HEK293 (cell line): ENCODE data around the gene ZNF48.

Experiments
- CTCF ChIA-PET: fragments of 350-600 bp; formaldehyde crosslinking; extraction: SDS; loops from one replicate; lab custom pipeline; 2021; ENCODE audit warnings: antibody characterized with exemption; lab: Yijun Ruan, JAX
- POLR2A ChIA-PET: fragments of 300-600 bp; formaldehyde crosslinking; extraction: SDS; loops from one replicate; lab custom pipeline; 2020; ENCODE audit warnings: antibody characterized with exemption, inconsistent platforms; lab: Yijun Ruan, JAX
- H3K27ac ChIP-seq: fragments of 200-500 bp; sonication (Bioruptor generic); 2 replicates; pipeline ENCODE4 v1.5.1; 2014; ENCODE audit warnings: low read depth, low read length, control low read depth, inconsistent platforms; ENCODE audit errors: extremely low read depth
- H3K36me3 ChIP-seq, 2 experiments: fragments of 200-500 bp in 1 of 2; sonication (Bioruptor generic) in 1 of 2; 1 replicate in 1 of 2; 2 replicates in 1 of 2; pipeline ENCODE4 v1.5.1; 2014 to 2017; ENCODE audit warnings: inconsistent platforms in 2 of 2, low read length in 2 of 2; ENCODE audit not compliant: control insufficient read depth in 2 of 2, insufficient read depth in 1 of 2
- H3K4me1 ChIP-seq: fragments of 200-500 bp; sonication (Bioruptor generic); 2 replicates; pipeline ENCODE4 v1.5.1; 2014; ENCODE audit warnings: mild to moderate bottlenecking, low read length, inconsistent platforms; ENCODE audit not compliant: control insufficient read depth, insufficient read depth
- H3K4me3 ChIP-seq: 2 replicates; pipeline ENCODE4 v1.5.1; 2011; ENCODE audit warnings: low read depth, mild to moderate bottlenecking, control low read depth, low read length, moderate library complexity
- H3K9me3 ChIP-seq: fragments of 200-500 bp; sonication (Bioruptor generic); 2 replicates; pipeline ENCODE4 v1.5.1; 2014; ENCODE audit warnings: low read depth, low read length, inconsistent platforms; ENCODE audit not compliant: control insufficient read depth, insufficient read depth
- EGR2 ChIP-seq: fragments of 450-650 bp; formaldehyde crosslinking; IDR thresholded peaks from 2 replicates; pipeline ENCODE4 v1.5.1; 2016; ENCODE audit warnings: low read depth, missing biosample characterization, missing genetic modification characterization
- GLI4 ChIP-seq: fragments of 450-650 bp; formaldehyde crosslinking; IDR thresholded peaks from 2 replicates; pipeline ENCODE4 v1.5.1; 2016; ENCODE audit warnings: missing biosample characterization, missing genetic modification characterization
- HOXC10 ChIP-seq: sonication (generic); formaldehyde crosslinking; IDR thresholded peaks from 2 replicates; pipeline ENCODE4 v1.8.1; 2023; ENCODE audit warnings: mild to moderate bottlenecking, missing genetic modification reagents
- KLF9 ChIP-seq: fragments of 450-650 bp; formaldehyde crosslinking; IDR thresholded peaks from 2 replicates; pipeline ENCODE4 v1.5.1; 2016; ENCODE audit warnings: missing biosample characterization, missing genetic modification characterization, low read depth
- RBAK ChIP-seq: fragments of 450-650 bp; formaldehyde crosslinking; IDR thresholded peaks from 2 replicates; pipeline ENCODE4 v1.5.1; 2016; ENCODE audit warnings: missing biosample characterization, missing genetic modification characterization
- REPIN1 ChIP-seq: fragments of 450-650 bp; formaldehyde crosslinking; IDR thresholded peaks from 2 replicates; pipeline ENCODE4 v1.5.1; 2017; ENCODE audit warnings: missing biosample characterization, missing genetic modification characterization, low read depth
- ZBTB8A ChIP-seq: fragments of 450-650 bp; formaldehyde crosslinking; IDR thresholded peaks from 2 replicates; pipeline ENCODE4 v1.5.1; 2016; ENCODE audit warnings: missing biosample characterization, missing genetic modification characterization
- ZEB2 ChIP-seq: fragments of 450-650 bp; formaldehyde crosslinking; IDR thresholded peaks from 2 replicates; pipeline ENCODE4 v1.5.1; 2016; ENCODE audit warnings: missing biosample characterization, missing genetic modification characterization
- ZIC2 ChIP-seq: fragments of 450-650 bp; formaldehyde crosslinking; IDR thresholded peaks from 2 replicates; pipeline ENCODE4 v1.5.1; 2016; ENCODE audit warnings: missing biosample characterization, missing genetic modification characterization
- ZNF157 ChIP-seq: fragments of 450-650 bp; formaldehyde crosslinking; IDR thresholded peaks from 2 replicates; pipeline ENCODE4 v1.5.1; 2016; ENCODE audit warnings: missing biosample characterization, missing genetic modification characterization
- ZNF23 ChIP-seq: fragments of 450-650 bp; formaldehyde crosslinking; IDR thresholded peaks from 2 replicates; pipeline ENCODE4 v1.5.1; 2016; ENCODE audit warnings: missing biosample characterization, missing genetic modification characterization, borderline replicate concordance
- ZNF341 ChIP-seq: fragments of 450-650 bp; formaldehyde crosslinking; IDR thresholded peaks from 2 replicates; pipeline ENCODE4; 2016; ENCODE audit warnings: low read depth, missing biosample characterization, missing genetic modification characterization
- ZNF473 ChIP-seq: fragments of 450-650 bp; formaldehyde crosslinking; IDR thresholded peaks from 2 replicates; pipeline ENCODE4 v1.5.1; 2017; ENCODE audit warnings: missing biosample characterization, missing genetic modification characterization
- ZNF548 ChIP-seq: fragments of 450-650 bp; formaldehyde crosslinking; IDR thresholded peaks from 2 replicates; pipeline ENCODE4 v1.5.1; 2016; ENCODE audit warnings: missing biosample characterization, missing genetic modification characterization
- ZNF600 ChIP-seq: fragments of 450-650 bp; formaldehyde crosslinking; IDR thresholded peaks from 2 replicates; pipeline ENCODE4 v1.5.1; 2016; ENCODE audit warnings: missing biosample characterization, missing genetic modification characterization
- ZNF623 ChIP-seq: fragments of 450-650 bp; formaldehyde crosslinking; IDR thresholded peaks from 2 replicates; pipeline ENCODE4 v1.5.1; 2016; ENCODE audit warnings: missing biosample characterization, missing genetic modification characterization
- ZNF776 ChIP-seq: fragments of 450-650 bp; formaldehyde crosslinking; IDR thresholded peaks from 2 replicates; pipeline ENCODE4 v1.5.0; 2017; ENCODE audit warnings: missing biosample characterization, missing genetic modification characterization, borderline replicate concordance
- ZNF843 ChIP-seq: fragments of 450-650 bp; formaldehyde crosslinking; IDR thresholded peaks from 2 replicates; pipeline ENCODE4 v1.5.1; 2016; ENCODE audit warnings: missing biosample characterization, missing genetic modification characterization
- ZSCAN16 ChIP-seq: fragments of 450-650 bp; formaldehyde crosslinking; IDR thresholded peaks from 2 replicates; pipeline ENCODE4 v1.5.1; 2016; ENCODE audit warnings: missing biosample characterization, missing genetic modification characterization
- TF ChIP-seq, protein P1 (sequence below): fragments of 450-650 bp; formaldehyde crosslinking; IDR thresholded peaks from 2 replicates; pipeline ENCODE4 v1.5.1; 2016; ENCODE audit warnings: missing biosample characterization, missing genetic modification characterization
- TF ChIP-seq, protein P2 (sequence below): fragments of 450-650 bp; formaldehyde crosslinking; IDR thresholded peaks from 2 replicates; pipeline ENCODE4 v1.5.1; 2016; ENCODE audit warnings: missing biosample characterization, missing genetic modification characterization
- TF ChIP-seq, protein P3 (sequence below): sonication (generic); formaldehyde crosslinking; IDR thresholded peaks from 2 replicates; pipeline ENCODE4 v1.8.1; 2022; ENCODE audit warnings: mild to moderate bottlenecking, moderate library complexity, missing genetic modification reagents
- TF ChIP-seq, protein P4 (sequence below): fragments of 450-650 bp; formaldehyde crosslinking; optimal IDR thresholded peaks from 2 replicates; pipeline ENCODE3; 2016; ENCODE audit warnings: missing biosample characterization, mild to moderate bottlenecking, missing genetic modification characterization
- TF ChIP-seq, protein P5 (sequence below): fragments of 450-650 bp; formaldehyde crosslinking; IDR thresholded peaks from 2 replicates; pipeline ENCODE4 v1.5.1; 2016; ENCODE audit warnings: missing biosample characterization, missing genetic modification characterization
- TF ChIP-seq, protein P6 (sequence below): fragments of 450-650 bp; formaldehyde crosslinking; IDR thresholded peaks from 2 replicates; pipeline ENCODE4 v1.5.1; 2017; ENCODE audit warnings: missing biosample characterization, missing genetic modification characterization

ZNF48 gene

DNA sequence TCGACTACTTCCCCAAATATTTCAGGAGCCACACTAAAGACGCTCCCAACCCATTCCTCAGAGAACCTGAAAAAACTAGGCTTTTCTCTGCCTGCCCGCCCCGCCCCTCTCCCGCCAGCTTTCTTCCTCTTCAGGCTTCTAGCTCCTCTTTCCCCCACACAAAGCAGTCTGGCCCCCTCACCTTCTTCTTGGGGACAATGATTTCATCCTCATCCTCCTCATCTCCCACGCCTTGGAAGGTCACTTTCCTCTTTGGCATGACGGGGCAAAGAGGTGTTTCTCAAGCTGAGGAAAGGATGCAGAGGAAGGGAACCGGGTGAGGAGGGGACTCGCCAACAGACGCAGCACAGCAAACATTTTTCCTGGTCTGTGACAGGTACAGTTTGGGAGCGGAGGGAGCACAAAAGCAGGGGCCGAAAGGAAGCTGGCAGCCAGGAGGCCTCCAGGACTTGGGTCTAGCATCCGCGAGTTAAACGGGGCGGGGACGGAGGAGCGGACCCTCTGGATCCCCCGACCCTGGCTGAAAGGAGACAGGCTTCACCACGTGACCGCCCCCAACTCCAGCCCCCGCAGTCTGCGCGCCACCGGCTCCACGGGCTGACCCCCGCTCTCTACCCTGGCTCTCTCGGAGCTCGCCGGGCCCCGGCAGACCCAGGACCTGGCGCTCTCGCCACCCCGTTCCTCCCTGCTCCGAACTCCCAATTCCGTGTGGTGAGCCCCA is 40.6 kb upstream of the ZNF48 start:
- H3K36me3 ChIP-seq, result peaks cover 5 to 78% of the 10 kb centered on the region in 2 experiments; a peak in 2 of 3 replicates
- POLR2A ChIA-PET, result interaction anchor here (0.6 to 4.5 kb wide), 15 partner anchors 8 to 218 kb away, joined by 3 to 60 read pairs (median 5); partner anchors contain the start of genes DCTPP1, TBC1D10B, ZNF48 and ZNF771
- H3K27ac ChIP-seq, result peak overlapping the region; percentile 82
- peak overlapping the region; percentile 95 for H3K4me3 ChIP-seq
- no peaks in the 10 kb centered on the region for H3K4me1 ChIP-seq
- CTCF ChIA-PET, result interaction anchor here (0.6 to 1.6 kb wide), 5 partner anchors 10 to 337 kb away, joined by 3 to 7 read pairs (median 3); no protein-coding TSS in a partner anchor
- H3K9me3 ChIP-seq, result no peaks in the 10 kb centered on the region
- TF ChIP-seq ZEB2 (tag by site-specific recombination) (no peak), ZNF548 (tag by site-specific recombination) (no peak), HOXC10 (CRISPR knock-in tag) (peak; percentile 88; the same call in 1 of the 2 replicates), REPIN1 (no peak; the same call in 1 of the 2 replicates), ZBTB8A (no peak), GLI4 (tag by site-specific recombination) (no peak), RBAK (tag by site-specific recombination) (no peak), ZNF341 (tag by site-specific recombination) (0 out of 2 replicates have a peak, but pooled peaks have one; percentile 19), ZNF473 (tag by site-specific recombination) (no peak), ZNF157 (tag by site-specific recombination) (0 out of 2 replicates have a peak, but pooled peaks have one; percentile 24), ZNF843 (tag by site-specific recombination) (0 out of 2 replicates have a peak, but pooled peaks have one; percentile 8), ZNF623 (tag by site-specific recombination) (peak; percentile 38; the same call in 1 of the 2 replicates), ZIC2 (no peak), EGR2 (peak; percentile 96), KLF9 (tag by site-specific recombination) (peak; percentile 7; the same call in 1 of the 2 replicates), ZNF600 (tag by site-specific recombination) (peak; percentile 12; the same call in 1 of the 2 replicates), ZNF776 (tag by site-specific recombination) (no peak), ZSCAN16 (tag by site-specific recombination) (no peak), ZNF23 (no peak)
- TF ChIP-seq, protein P1, sequence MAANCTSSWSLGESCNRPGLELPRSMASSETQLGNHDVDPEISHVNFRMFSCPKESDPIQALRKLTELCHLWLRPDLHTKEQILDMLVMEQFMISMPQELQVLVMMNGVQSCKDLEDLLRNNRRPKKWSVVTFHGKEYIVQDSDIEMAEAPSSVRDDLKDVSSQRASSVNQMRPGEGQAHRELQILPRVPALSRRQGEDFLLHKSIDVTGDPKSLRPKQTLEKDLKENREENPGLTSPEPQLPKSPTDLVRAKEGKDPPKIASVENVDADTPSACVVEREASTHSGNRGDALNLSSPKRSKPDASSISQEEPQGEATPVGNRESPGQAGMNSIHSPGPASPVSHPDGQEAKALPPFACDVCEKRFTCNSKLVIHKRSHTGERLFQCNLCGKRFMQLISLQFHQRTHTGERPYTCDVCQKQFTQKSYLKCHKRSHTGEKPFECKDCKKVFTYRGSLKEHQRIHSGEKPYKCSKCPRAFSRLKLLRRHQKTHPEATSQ (tag by site-specific recombination), result peak; percentile 71; the same call in 1 of the 2 replicates
- TF ChIP-seq, protein P2, sequence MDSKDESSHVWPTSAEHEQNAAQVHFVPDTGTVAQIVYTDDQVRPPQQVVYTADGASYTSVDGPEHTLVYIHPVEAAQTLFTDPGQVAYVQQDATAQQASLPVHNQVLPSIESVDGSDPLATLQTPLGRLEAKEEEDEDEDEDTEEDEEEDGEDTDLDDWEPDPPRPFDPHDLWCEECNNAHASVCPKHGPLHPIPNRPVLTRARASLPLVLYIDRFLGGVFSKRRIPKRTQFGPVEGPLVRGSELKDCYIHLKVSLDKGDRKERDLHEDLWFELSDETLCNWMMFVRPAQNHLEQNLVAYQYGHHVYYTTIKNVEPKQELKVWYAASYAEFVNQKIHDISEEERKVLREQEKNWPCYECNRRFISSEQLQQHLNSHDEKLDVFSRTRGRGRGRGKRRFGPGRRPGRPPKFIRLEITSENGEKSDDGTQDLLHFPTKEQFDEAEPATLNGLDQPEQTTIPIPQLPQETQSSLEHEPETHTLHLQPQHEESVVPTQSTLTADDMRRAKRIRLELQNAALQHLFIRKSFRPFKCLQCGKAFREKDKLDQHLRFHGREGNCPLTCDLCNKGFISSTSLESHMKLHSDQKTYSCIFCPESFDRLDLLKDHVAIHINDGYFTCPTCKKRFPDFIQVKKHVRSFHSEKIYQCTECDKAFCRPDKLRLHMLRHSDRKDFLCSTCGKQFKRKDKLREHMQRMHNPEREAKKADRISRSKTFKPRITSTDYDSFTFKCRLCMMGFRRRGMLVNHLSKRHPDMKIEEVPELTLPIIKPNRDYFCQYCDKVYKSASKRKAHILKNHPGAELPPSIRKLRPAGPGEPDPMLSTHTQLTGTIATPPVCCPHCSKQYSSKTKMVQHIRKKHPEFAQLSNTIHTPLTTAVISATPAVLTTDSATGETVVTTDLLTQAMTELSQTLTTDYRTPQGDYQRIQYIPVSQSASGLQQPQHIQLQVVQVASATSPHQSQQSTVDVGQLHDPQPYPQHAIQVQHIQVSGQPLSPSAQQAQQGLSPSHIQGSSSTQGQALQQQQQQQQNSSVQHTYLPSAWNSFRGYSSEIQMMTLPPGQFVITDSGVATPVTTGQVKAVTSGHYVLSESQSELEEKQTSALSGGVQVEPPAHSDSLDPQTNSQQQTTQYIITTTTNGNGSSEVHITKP (tag by site-specific recombination), result no peak
- TF ChIP-seq, protein P3, sequence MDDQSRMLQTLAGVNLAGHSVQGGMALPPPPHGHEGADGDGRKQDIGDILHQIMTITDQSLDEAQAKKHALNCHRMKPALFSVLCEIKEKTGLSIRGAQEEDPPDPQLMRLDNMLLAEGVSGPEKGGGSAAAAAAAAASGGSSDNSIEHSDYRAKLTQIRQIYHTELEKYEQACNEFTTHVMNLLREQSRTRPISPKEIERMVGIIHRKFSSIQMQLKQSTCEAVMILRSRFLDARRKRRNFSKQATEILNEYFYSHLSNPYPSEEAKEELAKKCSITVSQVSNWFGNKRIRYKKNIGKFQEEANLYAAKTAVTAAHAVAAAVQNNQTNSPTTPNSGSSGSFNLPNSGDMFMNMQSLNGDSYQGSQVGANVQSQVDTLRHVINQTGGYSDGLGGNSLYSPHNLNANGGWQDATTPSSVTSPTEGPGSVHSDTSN (CRISPR knock-in tag), result peak; percentile 53; the same call in 1 of the 2 replicates
- TF ChIP-seq, protein P4, sequence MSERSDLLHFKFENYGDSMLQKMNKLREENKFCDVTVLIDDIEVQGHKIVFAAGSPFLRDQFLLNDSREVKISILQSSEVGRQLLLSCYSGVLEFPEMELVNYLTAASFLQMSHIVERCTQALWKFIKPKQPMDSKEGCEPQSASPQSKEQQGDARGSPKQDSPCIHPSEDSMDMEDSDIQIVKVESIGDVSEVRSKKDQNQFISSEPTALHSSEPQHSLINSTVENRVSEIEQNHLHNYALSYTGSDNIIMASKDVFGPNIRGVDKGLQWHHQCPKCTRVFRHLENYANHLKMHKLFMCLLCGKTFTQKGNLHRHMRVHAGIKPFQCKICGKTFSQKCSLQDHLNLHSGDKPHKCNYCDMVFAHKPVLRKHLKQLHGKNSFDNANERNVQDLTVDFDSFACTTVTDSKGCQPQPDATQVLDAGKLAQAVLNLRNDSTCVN (tag by site-specific recombination), result peak; percentile 81
- TF ChIP-seq, protein P5, sequence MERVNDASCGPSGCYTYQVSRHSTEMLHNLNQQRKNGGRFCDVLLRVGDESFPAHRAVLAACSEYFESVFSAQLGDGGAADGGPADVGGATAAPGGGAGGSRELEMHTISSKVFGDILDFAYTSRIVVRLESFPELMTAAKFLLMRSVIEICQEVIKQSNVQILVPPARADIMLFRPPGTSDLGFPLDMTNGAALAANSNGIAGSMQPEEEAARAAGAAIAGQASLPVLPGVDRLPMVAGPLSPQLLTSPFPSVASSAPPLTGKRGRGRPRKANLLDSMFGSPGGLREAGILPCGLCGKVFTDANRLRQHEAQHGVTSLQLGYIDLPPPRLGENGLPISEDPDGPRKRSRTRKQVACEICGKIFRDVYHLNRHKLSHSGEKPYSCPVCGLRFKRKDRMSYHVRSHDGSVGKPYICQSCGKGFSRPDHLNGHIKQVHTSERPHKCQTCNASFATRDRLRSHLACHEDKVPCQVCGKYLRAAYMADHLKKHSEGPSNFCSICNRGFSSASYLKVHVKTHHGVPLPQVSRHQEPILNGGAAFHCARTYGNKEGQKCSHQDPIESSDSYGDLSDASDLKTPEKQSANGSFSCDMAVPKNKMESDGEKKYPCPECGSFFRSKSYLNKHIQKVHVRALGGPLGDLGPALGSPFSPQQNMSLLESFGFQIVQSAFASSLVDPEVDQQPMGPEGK (tag by site-specific recombination), result peak; percentile 52; the same call in 1 of the 2 replicates
- TF ChIP-seq, protein P6, sequence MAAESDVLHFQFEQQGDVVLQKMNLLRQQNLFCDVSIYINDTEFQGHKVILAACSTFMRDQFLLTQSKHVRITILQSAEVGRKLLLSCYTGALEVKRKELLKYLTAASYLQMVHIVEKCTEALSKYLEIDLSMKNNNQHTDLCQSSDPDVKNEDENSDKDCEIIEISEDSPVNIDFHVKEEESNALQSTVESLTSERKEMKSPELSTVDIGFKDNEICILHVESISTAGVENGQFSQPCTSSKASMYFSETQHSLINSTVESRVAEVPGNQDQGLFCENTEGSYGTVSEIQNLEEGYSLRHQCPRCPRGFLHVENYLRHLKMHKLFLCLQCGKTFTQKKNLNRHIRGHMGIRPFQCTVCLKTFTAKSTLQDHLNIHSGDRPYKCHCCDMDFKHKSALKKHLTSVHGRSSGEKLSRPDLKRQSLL (tag by site-specific recombination), result peak; percentile 71; the same call in 1 of the 2 replicates
